Erythroblast (primary cell): ENCODE data around the gene RTP3.
"Not testable (repeated sequence)": the region's sequence is repeated elsewhere in the genome, so short reads cannot be mapped to it uniquely, and the experiment has no call there.

Experiments used
- GATA1 ChIP-seq: IDR thresholded peaks from 2 replicates; pipeline ENCODE4 v1.6.1; 2011; ENCODE audit warnings: low read depth, mild to moderate bottlenecking, control low read depth, low read length, moderate library complexity
- POLR2A ChIP-seq: IDR thresholded peaks from 2 replicates; pipeline ENCODE4 v1.6.1; 2011; ENCODE audit warnings: mild to moderate bottlenecking, low read length

DNA sequence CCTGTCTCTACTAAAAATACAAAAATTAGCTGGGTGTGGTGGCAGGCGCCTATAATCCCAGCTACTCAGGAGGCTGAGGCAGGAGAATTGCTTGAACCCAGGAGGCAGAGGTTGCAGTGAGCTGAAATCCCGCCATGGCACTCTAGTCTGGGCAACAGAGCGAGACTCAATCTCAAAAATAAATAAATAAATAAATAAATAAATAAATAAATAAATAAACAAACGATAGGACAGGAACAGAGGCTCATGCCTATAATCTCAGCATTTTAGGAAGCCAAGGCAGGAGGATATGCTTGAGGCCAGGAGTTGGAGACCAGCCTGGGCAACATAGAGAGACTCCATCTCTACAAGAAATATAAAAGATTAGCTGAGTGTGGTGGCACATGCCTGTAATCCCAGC, 24.4 kb downstream of the RTP3 start:
- TF ChIP-seq POLR2A, GATA1: not testable (repeated sequence)
